ENCODE measurements around the gene CBX1. TPM values are rescaled to one million over a fixed set of nuclear protein-coding genes. Genes with fewer than 3 reads are reported as not detected.

Gene CBX1
- total RNA-seq, 2 donors from 2014 or later, result 15.8 to 34.2 TPM

GRCh38 chr17:48125829-48126531 is 24.7 kb upstream of the CBX1 start:
- no peak overlapping the region for H3K27ac ChIP-seq
- no peak for DNase-seq
- ATAC-seq, result no peak
- TF ChIP-seq, protein P1, sequence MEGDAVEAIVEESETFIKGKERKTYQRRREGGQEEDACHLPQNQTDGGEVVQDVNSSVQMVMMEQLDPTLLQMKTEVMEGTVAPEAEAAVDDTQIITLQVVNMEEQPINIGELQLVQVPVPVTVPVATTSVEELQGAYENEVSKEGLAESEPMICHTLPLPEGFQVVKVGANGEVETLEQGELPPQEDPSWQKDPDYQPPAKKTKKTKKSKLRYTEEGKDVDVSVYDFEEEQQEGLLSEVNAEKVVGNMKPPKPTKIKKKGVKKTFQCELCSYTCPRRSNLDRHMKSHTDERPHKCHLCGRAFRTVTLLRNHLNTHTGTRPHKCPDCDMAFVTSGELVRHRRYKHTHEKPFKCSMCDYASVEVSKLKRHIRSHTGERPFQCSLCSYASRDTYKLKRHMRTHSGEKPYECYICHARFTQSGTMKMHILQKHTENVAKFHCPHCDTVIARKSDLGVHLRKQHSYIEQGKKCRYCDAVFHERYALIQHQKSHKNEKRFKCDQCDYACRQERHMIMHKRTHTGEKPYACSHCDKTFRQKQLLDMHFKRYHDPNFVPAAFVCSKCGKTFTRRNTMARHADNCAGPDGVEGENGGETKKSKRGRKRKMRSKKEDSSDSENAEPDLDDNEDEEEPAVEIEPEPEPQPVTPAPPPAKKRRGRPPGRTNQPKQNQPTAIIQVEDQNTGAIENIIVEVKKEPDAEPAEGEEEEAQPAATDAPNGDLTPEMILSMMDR (IDR thresholded peaks at IDR 0.05), result no peak
- no peak for TF ChIP-seq POLR2A (IDR thresholded peaks at IDR 0.05)
- WGBS, 2 donors, result 69 to 77% methylated on average over 7 to 9 of the region's 9 CpGs
- H3K9me3 ChIP-seq, result no peaks in the 10 kb centered on the region
- intact Hi-C loops (cut with DNase I), result loop anchor here (5.0 kb wide), 1 partner anchor 99 kb away; no protein-coding TSS in a partner anchor
- no peaks in the 10 kb centered on the region for H3K4me1 ChIP-seq
- no peaks in the 10 kb centered on the region for H3K27me3 ChIP-seq
- no peak overlapping the region for H3K4me3 ChIP-seq
- peaks cover 0 to 16% of the 10 kb centered on the region in 2 donors for H3K36me3 ChIP-seq (replicated peaks in 1 of 2; ENCODE audit: insufficient read depth in 1 of 2, low read depth in 2 of 2)

- peaks cover 0 to 20% of the 10 kb centered on the region in 2 donors for H3K36me3 ChIP-seq (replicated peaks in 1 of 2; ENCODE audit: insufficient read depth in 1 of 2, low read depth in 2 of 2)
Observed at GRCh38 chr17:48123776-48124388, 22.6 kb upstream of the CBX1 start.

DNA sequence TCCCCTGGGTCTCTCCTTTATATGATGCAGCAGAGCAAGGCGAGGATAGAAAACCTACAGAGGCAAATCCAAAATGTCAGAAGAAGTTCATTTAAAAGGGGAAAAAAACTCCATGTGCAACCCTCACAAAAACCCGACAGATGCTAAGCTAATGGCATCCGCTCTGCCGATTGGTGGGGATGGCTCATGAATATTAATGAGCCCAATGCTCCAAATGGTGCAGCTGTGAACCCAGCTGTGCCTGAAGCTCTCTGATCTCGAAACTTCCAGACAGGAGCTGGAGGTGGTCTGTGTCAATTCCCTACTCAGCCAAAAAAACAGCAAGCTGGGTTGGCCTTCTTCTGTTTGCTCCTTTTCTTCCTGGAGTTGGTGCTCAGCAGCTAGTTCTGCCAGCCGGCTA is 21.8 kb upstream of the CBX1 start:
- 90 to 91% methylated on average over 6 of the region's 6 CpGs for WGBS, 2 donors
- intact Hi-C loops (cut with DNase I), result no loop called here
- H3K9me3 ChIP-seq, result no peaks in the 10 kb centered on the region
- no peak overlapping the region for H3K4me3 ChIP-seq
- no peaks in the 10 kb centered on the region for H3K27me3 ChIP-seq
- DNase-seq (no peak), ATAC-seq (no peak)
- H3K36me3 ChIP-seq (replicated peaks in 1 of 2; ENCODE audit: insufficient read depth in 1 of 2, low read depth in 2 of 2), result peaks cover 0 to 24% of the 10 kb centered on the region in 2 donors
- no peaks in the 10 kb centered on the region for H3K4me1 ChIP-seq
- H3K27ac ChIP-seq, result no peak overlapping the region
- TF ChIP-seq, protein P1 (IDR thresholded peaks at IDR 0.05), result no peak
- TF ChIP-seq POLR2A (IDR thresholded peaks at IDR 0.05), result no peak

More at GRCh38 chr17:48123776-48124388, 22.6 kb upstream of the CBX1 start:
- Histone ChIP-seq H3K27ac (no peak overlapping the region), H3K4me1 (no peaks in the 10 kb centered on the region), H3K9me3 (no peaks in the 10 kb centered on the region), H3K4me3 (no peak overlapping the region), H3K27me3 (no peaks in the 10 kb centered on the region)
- WGBS, 2 donors, result 93 to 94% methylated on average over 4 of the region's 4 CpGs
- TF ChIP-seq POLR2A (IDR thresholded peaks at IDR 0.05), result no peak
- TF ChIP-seq, protein P1 (IDR thresholded peaks at IDR 0.05), result no peak
- ATAC-seq (no peak), DNase-seq (no peak)
- intact Hi-C loops (cut with DNase I), result no loop called here

- Histone ChIP-seq H3K4me3 (no peak overlapping the region), H3K27ac (no peak overlapping the region), H3K36me3 (replicated peaks in 1 of 2; ENCODE audit: insufficient read depth in 1 of 2, low read depth in 2 of 2) (peaks cover 0 to 27% of the 10 kb centered on the region in 2 donors), H3K27me3 (no peaks in the 10 kb centered on the region), H3K9me3 (no peaks in the 10 kb centered on the region), H3K4me1 (no peaks in the 10 kb centered on the region)
- WGBS, 2 donors, result 89 to 93% methylated on average over 3 of the region's 3 CpGs
- DNase-seq, result no peak
- no peak for TF ChIP-seq POLR2A (IDR thresholded peaks at IDR 0.05)
- TF ChIP-seq, protein P1 (IDR thresholded peaks at IDR 0.05), result no peak
- intact Hi-C loops (cut with DNase I), result no loop called here
- ATAC-seq, result no peak
Observed at GRCh38 chr17:48122665-48123045, 21.4 kb upstream of the CBX1 start.

Data from body of pancreas (tissue), 4 donors.